ENCODE results near the gene VPS13D.
A peak's percentile ranks its signal among the peaks of the same experiment; 100 is the strongest.

VPS13D gene
- 279 to 452 (median 331) reads per million in 4 donors for total RNA-seq

GRCh38 chr1:12229835-12230548, at the start of gene VPS13D:
Gene VPS13D (plus strand): TSS chr1:12230030. CDS start chr1:12234267, 4,237 bp downstream.
- DNase-seq = peak; percentile 70 to 83 (median 78)

GRCh38 chr1:12180315-12180714, 49.5 kb upstream of the VPS13D start:
- no peak for DNase-seq

- DNase-seq = no peak
Measured at GRCh38 chr1:12180903-12181302, 48.9 kb upstream of the VPS13D start.

GRCh38 chr1:12181568-12181967, 48.3 kb upstream of the VPS13D start:
- no peak for DNase-seq

- DNase-seq = no peak
Measured at GRCh38 chr1:12182410-12182984, 47.3 kb upstream of the VPS13D start.

- no peak for DNase-seq
Measured at GRCh38 chr1:12183095-12183794, 46.6 kb upstream of the VPS13D start.

- DNase-seq = no peak
Measured at GRCh38 chr1:12184008-12184681, 45.7 kb upstream of the VPS13D start.

- DNase-seq = no peak
Measured at GRCh38 chr1:12185036-12185917, 44.6 kb upstream of the VPS13D start.

- DNase-seq = no peak
Measured at GRCh38 chr1:12185918-12186678, 43.7 kb upstream of the VPS13D start.

GRCh38 chr1:12186679-12186985, 43.2 kb upstream of the VPS13D start:
- no peak for DNase-seq

GRCh38 chr1:12188115-12188514, 41.7 kb upstream of the VPS13D start:
- no peak for DNase-seq

GRCh38 chr1:12188657-12189327, 41.0 kb upstream of the VPS13D start:
- DNase-seq = no peak

- DNase-seq = no peak
Measured at GRCh38 chr1:12189328-12189682, 40.5 kb upstream of the VPS13D start.

GRCh38 chr1:12191242-12192032, 38.4 kb upstream of the VPS13D start:
- DNase-seq = no peak

GRCh38 chr1:12194666-12195216, 35.1 kb upstream of the VPS13D start:
- DNase-seq = no peak

GRCh38 chr1:12195416-12195815, 34.4 kb upstream of the VPS13D start:
- no peak for DNase-seq

- DNase-seq = no peak
Measured at GRCh38 chr1:12196641-12197482, 33.0 kb upstream of the VPS13D start.

GRCh38 chr1:12197483-12197880, 32.3 kb upstream of the VPS13D start:
- DNase-seq = no peak

GRCh38 chr1:12200208-12200607, 29.6 kb upstream of the VPS13D start:
- DNase-seq = no peak
